ENCODE data around the gene MINDY4.

Gene MINDY4

DNA sequence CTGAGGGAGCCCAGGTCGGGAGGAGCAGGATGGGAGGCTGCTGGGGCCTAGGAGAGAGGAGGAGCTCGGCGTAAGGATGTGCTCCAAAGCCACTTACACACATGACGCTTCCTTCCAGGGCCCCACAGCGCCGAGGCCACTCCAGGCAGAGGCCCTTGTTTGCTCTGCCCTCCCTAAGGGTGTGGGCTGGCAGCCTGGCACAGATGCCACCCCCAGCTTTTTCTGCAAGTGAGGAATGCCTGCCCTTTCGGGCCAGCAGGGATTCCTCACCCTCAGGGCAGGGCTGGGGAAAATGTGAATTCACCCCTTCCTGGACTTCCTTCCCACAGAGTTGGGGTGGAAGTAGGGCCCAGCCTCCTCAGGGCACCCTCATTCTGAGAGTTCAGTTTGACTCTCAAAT, 134.8 kb downstream of the MINDY4 start:
- no peak for DNase-seq

DNA sequence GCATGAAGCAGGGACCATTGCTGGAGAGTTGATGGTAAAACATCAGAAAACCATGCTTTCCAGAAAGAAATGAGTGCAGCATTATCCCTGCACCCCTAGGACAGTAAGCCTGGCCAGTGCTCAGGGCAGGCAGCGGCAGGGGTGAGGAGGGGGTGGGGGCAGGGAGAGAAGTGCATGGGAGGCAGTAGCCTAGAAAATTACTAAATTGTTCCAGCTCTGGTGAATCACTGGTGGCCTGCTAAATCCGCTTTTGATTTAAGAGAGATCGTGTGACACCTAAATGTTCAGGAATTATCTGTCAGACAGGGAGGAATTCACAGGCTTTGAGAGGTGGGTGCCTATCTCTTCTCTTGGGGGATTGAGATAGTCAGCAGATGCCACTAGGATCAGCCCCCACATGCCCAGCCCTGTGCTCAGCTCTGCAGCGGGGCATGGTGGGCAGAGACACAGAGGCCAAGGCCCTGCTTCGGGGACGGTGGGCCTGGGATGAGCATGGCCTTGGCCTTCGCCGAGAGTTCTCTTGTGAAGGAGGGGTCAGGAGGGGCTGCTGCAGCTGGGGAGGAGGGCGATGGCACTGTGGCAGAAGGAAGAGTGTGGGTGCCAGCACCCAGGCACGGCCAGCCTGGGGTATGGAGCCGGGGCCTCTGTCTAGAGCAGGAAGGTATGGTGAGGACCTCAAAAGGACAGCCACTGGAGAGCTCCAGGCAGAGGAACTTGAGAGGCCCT, 135.5 kb downstream of the MINDY4 start:
- no peak for DNase-seq

DNA sequence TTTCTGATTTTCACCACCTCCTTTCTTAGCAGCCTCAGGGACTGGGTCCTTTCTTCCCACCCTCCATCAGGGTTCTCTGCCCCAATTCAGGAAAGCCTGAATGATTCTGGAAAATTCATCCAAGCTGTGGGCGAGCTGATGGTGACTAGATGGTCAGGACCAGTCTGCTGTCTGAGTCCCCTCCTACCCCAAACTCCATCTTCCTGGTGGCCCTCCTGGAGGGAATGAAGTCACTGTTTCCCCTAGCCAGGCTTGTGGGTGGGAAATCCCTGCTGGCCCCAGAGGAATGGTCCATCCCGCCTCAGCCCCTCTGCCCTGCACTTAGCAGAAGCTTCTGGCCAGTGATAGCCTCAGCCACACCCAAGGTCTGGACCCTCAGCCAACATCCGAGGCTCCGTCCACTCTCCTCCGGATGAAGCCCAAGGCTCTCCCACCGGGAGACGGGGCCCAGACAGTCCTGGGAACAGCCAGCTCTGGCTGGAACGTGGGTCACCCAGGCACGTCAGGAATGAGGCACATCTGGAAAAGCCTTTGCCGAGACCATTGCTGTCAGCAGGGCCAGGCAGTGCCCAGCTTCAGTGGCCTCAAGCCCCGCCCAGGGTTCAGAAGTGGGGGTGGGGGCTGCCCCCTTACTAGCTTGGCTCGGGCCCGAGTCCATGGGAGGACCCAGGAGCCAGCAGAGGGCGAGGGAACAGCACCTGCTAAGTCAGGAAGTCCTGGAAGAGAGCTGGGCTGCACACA, 136.5 kb downstream of the MINDY4 start:
- no peak for DNase-seq

DNA sequence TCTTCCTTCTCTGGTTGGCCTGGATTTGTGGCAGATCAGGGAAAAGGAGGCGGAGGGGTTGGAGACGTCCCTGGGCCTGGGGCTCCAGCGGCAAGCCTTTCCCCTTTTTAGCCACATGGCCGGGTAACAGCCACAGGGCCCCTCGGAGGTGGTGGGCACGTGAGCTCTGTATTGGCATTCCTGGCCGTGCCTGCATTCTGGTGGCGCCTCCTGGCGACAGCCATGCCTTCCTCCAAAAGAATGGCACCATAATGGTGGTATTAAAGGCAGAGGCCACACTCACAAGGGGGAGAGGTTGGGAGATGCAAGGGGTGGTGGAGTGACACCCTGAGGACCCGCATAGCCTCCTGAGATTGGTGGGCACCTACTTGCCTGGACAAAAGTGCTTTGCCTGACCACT, 137.5 kb downstream of the MINDY4 start:
- no peak for DNase-seq

DNA sequence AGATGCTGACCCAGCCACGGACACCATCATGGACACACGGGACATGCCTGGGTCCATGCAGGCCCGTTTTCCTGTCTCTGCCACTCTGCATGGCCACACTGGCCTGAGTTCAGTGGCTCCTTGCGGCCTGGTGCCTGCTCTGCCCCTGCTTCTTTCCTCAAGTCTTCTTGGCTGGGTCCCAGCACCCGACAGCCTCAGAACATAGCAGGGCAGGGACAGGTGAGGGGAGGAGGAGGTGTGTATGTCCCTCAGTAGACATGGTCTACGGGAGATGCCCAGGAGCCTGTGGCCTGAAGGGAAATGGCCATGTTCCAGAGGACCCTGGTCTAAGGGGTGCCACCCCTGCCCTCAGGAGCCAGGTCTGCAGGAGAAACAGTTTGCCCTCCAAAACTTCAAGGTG, 138.2 kb downstream of the MINDY4 start:
- DNase-seq: no peak

DNA sequence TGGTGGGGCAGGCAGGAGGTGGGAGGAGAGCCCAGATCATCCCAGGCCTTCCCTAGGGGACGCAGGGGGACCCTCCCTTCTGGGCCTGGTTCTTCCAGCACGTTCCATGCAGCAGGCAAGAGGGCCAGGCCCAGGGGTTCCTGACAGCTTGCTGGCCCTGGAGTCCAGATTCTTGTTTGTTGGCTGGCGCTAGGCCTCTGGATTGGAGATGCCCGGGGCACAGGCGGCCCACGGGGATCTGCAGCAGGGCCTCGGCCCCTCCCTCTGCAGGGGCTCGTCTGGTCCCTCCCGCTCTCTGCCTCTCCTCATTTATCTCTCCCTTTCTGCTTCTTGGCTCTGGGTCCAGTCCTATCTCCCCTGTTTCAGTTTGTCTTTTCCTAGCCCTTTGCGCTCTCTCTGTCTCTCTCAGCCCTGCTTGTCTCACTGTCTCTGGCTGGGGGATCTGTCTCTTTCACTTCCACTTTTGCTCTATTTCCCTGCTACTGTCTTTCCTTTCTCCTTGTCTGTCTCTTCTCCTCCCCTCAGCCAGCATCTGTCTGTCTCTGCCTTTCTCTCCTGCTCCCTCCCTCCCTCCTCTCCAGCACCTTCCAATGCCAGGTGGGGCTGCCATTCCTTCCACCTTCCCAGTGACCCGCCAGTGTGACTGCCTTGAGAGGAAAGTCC, 139.3 kb downstream of the MINDY4 start:
- DNase-seq: no peak

DNA sequence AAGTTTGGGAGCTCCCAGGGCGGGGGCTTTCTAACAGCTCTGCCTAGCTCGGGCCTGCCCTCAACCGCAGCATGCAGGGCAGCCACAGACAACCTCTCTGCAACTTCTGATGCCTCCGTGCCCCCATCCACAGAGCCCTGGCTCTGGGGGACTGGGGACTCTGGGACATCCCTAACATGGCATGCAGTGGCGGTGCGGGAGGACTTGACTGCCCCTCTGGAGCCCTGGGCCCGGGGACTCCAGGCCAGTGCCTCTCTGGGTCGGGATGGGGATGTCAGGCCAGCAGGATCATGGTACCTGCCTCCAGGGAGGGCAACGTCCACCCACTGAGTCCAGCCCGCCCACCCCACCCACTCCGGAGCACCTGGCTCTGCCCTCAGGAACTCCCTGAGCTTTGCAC, 139.9 kb downstream of the MINDY4 start:
- no peak for DNase-seq

DNA sequence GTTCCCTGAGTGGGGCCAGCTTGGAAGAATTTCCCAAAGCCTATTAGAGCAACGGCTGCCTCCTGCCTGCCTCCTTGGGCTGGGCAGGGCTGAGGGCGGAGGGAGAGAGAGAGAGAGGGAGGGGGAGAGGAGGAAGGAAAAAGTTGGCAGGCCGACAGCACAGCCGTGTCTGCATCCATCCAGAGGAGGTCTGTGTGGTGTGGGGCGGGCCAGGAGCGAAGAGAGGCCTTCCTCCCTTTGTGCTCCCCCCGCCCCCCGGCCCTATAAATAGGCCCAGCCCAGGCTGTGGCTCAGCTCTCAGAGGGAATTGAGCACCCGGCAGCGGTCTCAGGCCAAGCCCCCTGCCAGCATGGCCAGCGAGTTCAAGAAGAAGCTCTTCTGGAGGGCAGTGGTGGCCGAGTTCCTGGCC, 140.3 kb downstream of the MINDY4 start, which contains the start of gene AQP1:
TSS of gene AQP1 (plus strand) at position 293 of the 409 bp plus-strand sequence. CDS start at position 350, 57 bp downstream.
- DNase-seq: no peak

DNA sequence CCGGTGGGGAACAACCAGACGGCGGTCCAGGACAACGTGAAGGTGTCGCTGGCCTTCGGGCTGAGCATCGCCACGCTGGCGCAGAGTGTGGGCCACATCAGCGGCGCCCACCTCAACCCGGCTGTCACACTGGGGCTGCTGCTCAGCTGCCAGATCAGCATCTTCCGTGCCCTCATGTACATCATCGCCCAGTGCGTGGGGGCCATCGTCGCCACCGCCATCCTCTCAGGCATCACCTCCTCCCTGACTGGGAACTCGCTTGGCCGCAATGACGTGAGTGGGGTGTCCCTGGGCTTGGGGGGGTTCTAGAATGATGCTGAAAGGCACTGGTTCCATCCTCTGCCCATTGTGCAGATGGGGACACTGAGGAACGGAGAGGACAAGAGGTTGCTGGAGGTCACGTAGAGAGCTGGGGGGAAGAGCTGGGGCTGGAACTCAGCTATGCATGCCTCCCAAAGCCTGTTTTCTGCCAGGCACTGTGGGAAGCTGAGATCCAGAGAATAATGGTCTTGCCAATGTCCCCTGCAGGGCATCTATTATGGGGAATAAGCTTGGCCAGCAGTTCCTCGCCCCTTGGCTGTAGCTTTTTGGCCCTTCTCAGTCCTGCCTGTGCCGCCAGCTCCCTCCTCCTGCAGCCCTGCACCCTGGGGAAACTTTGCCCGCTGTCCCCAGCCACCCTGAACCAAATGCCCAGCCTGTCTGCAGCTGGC, 141.0 kb downstream of the MINDY4 start:
- DNase-seq: no peak

DNA sequence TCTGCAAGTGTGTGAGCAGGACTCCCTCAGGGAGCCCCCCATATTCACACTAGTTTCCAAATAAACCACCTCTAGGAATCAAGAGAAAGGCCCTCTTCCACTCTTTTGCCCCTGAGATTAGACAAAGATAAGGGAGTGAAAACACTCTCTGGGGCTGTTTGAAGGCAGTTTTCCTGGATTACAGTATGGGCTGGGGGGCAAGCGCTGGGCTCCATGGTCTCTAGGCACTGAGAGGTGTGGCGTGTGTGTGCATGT, 141.4 kb downstream of the MINDY4 start:
- DNase-seq: no peak

DNA sequence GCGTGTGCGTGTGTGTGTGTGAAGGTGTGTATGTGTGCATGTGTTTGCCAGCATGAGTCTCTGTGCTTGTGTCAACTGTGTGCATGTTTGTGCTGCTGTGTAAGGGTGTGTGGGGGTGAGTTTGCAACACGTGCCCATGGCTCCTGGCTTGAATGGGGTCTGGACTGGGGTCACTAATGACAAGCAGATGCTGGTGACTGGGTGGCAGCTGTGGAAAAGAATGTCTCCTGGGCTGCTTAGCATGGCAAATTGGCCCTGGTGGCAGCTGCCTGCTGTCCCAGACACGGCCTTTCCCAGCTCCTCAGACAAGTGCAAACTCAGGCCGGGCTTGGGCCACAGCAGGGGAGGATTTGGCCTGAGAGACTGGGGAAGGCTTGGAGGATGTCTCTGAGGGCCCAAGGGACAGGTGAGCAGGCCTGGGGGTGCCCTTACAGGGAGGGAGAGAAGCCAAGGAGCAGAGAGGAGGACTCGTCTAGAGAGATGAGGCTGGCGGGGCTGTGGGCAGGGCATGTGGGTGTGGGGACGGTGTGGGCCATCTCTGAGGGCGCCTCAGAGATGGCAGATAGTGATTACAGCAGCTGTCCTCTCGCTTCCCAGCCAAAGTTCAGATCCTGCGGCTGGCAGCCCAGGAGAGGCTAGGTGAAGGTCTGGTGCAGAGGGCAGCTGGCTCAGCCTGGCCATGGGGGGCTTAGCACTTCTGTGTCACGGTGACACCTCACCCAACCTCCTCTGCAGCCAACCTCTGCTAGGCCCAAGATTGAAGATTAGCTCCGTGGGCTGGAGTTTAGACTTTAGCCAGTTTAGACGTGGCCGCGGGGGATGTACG, 142.0 kb downstream of the MINDY4 start:
- no peak for DNase-seq

DNA sequence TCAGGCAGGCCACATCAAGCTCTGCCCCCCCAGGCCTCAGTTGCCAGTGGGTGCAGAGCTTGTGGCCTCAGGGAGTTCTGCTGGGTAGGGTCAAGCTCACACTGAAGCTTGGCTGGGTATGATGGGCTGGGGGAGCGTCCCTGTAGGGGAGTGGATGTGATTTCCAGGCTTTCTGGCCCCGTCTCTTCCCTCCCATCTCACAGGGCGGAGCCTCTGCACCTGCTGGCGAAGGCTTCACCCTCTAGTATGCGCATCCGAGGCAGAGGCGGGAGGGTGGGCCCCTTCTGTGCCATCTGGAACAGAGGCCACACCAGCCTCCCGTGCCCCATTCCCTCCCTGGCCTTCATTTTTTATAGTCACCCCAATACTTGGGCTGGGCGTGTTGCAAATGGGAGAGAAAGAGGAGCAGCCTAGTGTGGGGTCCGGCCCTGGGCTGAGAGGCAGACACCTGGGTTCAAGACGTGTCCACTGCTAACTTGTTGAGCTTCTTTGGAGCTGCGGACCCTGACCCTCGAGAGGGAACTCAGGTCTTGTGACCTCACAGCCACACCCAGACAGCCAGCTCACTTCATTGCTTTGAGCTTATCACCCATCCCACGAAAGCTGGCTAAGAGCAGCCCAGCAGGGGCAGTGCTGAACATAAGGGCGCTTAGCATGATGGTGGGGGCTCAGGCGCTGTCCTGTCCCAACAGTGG, 142.8 kb downstream of the MINDY4 start:
- DNase-seq: no peak

DNA sequence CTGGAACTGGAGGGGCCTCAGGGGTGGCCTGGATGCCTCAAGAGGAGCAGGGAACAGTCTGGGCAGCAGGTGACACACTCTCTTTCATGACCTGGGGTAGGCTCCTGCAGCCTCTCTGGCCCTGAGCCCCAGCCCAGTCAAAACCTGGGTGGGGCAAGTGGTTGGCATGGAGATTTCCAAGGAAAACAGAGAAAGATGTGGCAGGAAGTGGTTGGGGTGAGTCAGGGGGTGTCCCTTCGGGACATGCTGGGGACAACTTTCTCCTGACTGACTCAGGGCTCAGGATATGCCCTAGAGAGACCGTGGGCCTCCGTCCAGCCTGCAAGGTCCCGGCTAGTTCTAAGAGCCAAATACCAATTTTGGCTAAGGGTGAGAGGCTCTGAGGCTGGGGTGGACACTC, 143.4 kb downstream of the MINDY4 start:
- no peak for DNase-seq

DNA sequence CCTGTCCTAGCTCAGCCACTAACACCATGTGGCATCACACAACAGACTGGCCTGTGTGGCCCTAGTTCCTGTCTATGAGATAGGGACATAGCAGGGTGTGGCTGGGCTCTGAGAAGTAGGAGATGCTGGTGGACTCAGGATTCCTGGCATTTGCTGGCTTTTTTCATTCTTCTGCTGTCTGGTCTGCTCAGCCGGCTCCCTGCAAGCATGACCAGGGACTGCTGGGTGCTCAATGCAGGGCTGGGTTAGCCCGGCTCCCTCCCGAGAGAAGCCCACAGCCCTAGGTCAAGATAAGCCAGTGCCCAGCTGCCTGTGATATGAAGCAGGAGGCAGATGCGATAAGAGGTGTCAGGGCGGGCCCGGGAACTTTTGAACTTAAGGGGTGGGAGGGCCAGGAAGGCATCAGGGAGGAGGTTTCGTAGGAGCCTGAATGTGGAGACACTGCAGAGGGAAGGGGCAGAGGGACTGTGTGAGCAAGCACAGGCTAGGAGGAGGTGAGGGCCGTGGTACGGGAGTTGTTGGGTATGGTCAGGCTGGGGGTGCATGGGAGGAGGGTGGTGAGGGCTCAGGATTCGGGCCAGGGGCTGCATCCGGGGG, 143.9 kb downstream of the MINDY4 start:
- DNase-seq: no peak

DNA sequence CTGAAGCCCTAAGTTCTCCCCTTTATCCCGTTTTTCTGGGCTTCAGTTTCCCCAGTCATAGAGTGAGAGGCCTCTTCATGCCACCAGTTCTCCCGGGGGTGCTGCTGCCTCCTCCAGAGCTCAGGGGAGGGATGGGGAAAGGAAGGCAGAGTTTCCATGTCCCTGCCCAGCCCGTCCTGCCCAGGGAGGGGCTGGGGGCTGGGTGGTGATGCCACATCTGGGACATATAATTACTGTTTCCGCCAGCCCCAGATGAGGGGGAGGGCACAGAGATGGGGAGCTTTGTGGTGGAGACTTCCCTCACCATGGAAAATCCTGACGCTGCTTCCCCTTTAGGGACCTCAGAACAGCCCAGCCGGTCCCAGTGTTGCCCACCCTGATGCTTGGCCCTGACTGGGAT, 144.5 kb downstream of the MINDY4 start:
- DNase-seq: no peak

DNA sequence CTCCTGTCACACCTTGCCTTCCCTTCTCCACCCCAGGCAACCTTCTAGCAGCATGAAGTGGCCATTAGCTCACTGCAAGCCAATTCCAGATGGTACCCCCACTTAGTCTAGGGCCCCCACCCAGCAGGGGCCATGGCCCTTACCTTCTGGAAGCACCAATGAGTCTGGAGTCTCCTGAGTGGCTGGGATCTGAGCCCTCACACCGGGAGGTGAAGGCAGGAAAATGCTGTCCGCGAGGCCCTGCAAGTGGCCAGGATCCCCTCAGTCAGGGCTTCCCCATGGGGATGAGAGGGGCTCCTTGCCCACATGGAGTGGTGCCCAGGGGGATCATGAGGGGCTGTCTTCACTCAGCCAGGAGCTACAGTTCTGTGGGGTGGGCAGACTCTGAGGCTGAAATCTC, 145.0 kb downstream of the MINDY4 start:
- DNase-seq: no peak

DNA sequence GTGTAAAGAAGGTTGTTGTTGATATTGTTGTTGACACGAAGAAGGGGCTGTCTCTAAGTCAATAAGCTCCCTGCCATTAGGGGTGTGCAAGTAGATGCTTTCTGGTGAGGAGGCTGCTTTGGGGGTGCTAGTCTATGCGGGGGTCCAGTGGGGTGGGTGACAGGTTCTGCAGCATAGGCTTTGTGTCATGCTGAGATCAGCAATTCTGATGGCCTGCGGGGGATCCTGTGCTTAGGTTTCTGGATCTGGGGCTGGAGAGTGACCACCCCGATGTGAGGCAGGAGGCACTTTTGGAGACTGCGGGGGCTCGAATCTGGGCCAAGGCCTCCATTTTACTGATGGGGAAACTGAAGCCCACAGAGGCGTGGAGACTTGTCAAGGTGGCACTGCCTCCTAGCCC, 145.6 kb downstream of the MINDY4 start:
- DNase-seq: no peak

DNA sequence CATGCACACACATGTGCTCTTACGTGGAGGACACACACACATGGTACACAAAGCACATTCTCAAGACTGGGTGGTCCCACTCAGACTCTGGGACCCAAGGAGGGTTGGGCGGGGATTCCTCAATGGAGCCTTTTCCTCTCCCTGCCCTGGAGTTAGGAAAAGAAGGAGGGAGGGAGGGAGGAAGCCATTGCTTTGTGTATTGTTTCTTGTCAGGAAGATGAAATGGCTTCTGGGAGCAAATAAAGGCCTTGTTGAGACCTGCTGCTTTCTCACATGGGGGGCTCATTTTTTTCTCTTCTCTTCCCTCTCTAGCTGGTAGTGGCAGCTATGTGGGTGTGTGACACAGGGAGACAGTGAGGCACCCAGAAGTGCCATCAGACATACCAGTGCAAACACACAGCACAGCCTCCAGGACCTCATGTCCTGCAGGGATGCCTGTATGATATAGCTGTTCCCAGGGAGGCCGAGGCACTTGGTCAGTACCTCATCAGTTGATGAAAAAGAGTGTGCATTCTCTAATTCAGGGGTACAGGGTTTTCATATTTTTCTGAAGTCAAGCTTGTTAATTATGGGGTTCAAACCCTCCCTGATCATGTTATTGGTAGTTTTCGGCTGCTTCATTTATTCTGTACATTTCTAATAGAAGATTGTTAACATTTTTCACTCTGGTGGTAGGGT, 146.1 kb downstream of the MINDY4 start:
- DNase-seq: no peak

DNA sequence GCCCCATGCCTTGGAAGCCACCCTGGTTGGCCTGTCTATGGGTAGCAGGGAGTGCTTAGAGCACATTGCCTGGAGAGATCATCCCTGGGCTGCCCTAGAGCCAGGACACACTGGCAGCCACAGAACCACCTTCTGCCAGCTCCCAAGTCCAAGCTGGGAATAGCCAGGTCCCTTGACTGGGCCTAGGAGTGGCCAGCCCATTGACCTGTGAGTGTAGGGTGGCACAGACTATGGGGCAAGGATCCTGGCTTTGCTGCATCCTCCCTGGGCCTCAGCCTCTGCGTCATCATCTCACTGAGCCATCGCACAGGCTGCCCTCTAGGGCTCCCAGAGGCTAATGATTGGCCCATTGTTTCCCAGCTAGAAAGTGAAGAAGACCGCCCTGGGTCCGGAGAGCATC, 147.5 kb downstream of the MINDY4 start:
- DNase-seq: no peak

DNA sequence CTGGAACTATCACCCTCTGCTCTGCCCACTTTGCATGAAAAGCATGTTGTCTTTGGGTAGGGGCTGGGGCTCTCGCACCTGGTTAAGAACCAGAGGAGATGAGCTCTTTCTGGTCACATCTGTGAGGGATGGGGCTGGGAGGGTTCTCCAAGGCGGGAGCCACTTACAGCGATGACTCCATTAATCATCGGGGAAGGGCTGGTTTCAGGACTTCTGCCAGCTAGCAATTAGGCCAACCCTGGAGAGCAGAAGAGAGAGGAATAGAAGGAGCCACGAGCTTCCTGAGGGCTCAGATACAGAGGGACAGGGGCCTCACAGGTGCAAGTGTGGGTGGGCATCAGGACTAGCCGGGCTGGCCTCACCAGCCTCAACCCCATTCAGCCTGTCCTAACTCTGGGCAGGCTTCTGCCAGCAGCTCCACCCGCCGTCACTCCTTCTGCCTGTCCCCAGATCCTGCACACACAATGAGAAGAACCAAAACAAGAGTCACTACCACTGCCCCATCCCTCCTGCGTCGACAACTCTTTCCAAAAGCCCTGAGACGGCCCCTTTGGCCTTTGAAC, 148.9 kb downstream of the MINDY4 start:
- no peak for DNase-seq

Measured in activated gamma-delta T cell treated with Interleukin-2 at 50 U/mL for 16 hours (primary cell).